ENCODE results near the gene MMP13. TPM values are rescaled to one million over a fixed set of nuclear protein-coding genes. Genes with fewer than 3 reads are reported as not detected.
"Not testable (repeated sequence)": the region's sequence is repeated elsewhere in the genome, so short reads cannot be mapped to it uniquely, and the experiment has no call there.

Gene MMP13
- not detected in 2 replicates for total RNA-seq (2021)
- long read RNA-seq, result 0 reads

GRCh38 chr11:102955624-102956023, at the start of gene MMP13:
TSS of gene MMP13 (minus strand) at chr11:102955732. CDS start at chr11:102955705, 27 bp downstream.
- H2AK5ac ChIP-seq (ENCODE audit: insufficient read length, low read length), result no peak within 1 kb of the TSS
- no peak for DNase-seq
- H3K14ac ChIP-seq (ENCODE audit: insufficient read depth, low read length), result no peak within 1 kb of the TSS
- H3K9me3 ChIP-seq (ENCODE audit: control insufficient read depth, low read depth, low read length), result no peaks in the 10 kb centered on the region
- no peaks in the 10 kb centered on the region for H3K9me3 Mint-ChIP-seq
- no peak within 1 kb of the TSS for H2BK12ac ChIP-seq (ENCODE audit: insufficient read length, low read depth, low read length)
- no peak within 1 kb of the TSS for H3K23ac ChIP-seq (ENCODE audit: insufficient read length, low read depth, low read length)
- no peaks in the 10 kb centered on the region for H3K4me1 ChIP-seq (ENCODE audit: insufficient read depth, low read length)
- H3K27ac ChIP-seq (ENCODE audit: insufficient read length, low read depth, low read length), result no peak within 1 kb of the TSS
- no peak within 1 kb of the TSS for H4K5ac ChIP-seq (ENCODE audit: insufficient read length, low read depth, low read length)
- H3K27me3 ChIP-seq (ENCODE audit: insufficient read depth, low read length), result no peaks in the 10 kb centered on the region
- H3K27ac Mint-ChIP-seq, result no peak within 1 kb of the TSS
- H3K79me1 ChIP-seq (ENCODE audit: insufficient read depth, low read depth, low read length, poor library complexity, severe bottlenecking), result no peaks in the 10 kb centered on the region
- TF ChIP-seq, protein P1, sequence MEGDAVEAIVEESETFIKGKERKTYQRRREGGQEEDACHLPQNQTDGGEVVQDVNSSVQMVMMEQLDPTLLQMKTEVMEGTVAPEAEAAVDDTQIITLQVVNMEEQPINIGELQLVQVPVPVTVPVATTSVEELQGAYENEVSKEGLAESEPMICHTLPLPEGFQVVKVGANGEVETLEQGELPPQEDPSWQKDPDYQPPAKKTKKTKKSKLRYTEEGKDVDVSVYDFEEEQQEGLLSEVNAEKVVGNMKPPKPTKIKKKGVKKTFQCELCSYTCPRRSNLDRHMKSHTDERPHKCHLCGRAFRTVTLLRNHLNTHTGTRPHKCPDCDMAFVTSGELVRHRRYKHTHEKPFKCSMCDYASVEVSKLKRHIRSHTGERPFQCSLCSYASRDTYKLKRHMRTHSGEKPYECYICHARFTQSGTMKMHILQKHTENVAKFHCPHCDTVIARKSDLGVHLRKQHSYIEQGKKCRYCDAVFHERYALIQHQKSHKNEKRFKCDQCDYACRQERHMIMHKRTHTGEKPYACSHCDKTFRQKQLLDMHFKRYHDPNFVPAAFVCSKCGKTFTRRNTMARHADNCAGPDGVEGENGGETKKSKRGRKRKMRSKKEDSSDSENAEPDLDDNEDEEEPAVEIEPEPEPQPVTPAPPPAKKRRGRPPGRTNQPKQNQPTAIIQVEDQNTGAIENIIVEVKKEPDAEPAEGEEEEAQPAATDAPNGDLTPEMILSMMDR (conservative IDR thresholded peaks at IDR 0.05), result no peak
- H3K56ac ChIP-seq (ENCODE audit: insufficient read length, low read depth, low read length), result no peak within 1 kb of the TSS
- H3K9ac ChIP-seq (ENCODE audit: extremely low read depth, insufficient read length, low read length), result no peak within 1 kb of the TSS
- H3K27me3 Mint-ChIP-seq (ENCODE audit: low read depth), result no peaks in the 10 kb centered on the region
- H2BK15ac ChIP-seq (ENCODE audit: low read depth, low read length), result no peak within 1 kb of the TSS
- no peak within 1 kb of the TSS for H2BK5ac ChIP-seq (ENCODE audit: insufficient read length, low read length)
- no peak within 1 kb of the TSS for H3K4me2 ChIP-seq (ENCODE audit: insufficient read depth, insufficient read length, low read length)
- no peak within 1 kb of the TSS for H2BK120ac ChIP-seq (ENCODE audit: low read depth, low read length, poor library complexity, severe bottlenecking)
- H3K79me2 ChIP-seq (ENCODE audit: insufficient read depth, low read length), result no peaks in the 10 kb centered on the region
- H4K91ac ChIP-seq (ENCODE audit: insufficient read length, low read depth, low read length), result no peak within 1 kb of the TSS
- H2BK20ac ChIP-seq (ENCODE audit: low read depth, low read length, poor library complexity, severe bottlenecking), result no peak within 1 kb of the TSS
- no peaks in the 10 kb centered on the region for H4K20me1 ChIP-seq (ENCODE audit: control insufficient read depth, insufficient read depth, insufficient read length)
- no peak within 1 kb of the TSS for H3K4me3 Mint-ChIP-seq
- no peak within 1 kb of the TSS for H4K8ac ChIP-seq (replicated peaks; ENCODE audit: insufficient read length, low read depth, low read length)
- no CpG with 5 or more reads among the region's 6 CpGs for WGBS (ENCODE audit: extremely low coverage, insufficient read length, low lambda C conversion rate)
- no peak within 1 kb of the TSS for H3T11ph ChIP-seq (ENCODE audit: low read length)
- H3K36me3 Mint-ChIP-seq (ENCODE audit: insufficient read depth in 1 of 3, low read depth in 3 of 3), result no peaks in the 10 kb centered on the region
- no peak within 1 kb of the TSS for H3K4ac ChIP-seq (ENCODE audit: low read depth, low read length)
- peaks cover 6 to 7% of the 10 kb centered on the region in 2 experiments for H3K4me1 Mint-ChIP-seq
- no peaks in the 10 kb centered on the region for H3K23me2 ChIP-seq (ENCODE audit: insufficient read length, low read depth, low read length, poor library complexity, severe bottlenecking)
- H2AFZ ChIP-seq (ENCODE audit: low read length), result no peak within 1 kb of the TSS
- no peak within 1 kb of the TSS for H3K18ac ChIP-seq (ENCODE audit: insufficient read length, low read depth, low read length)

DNA sequence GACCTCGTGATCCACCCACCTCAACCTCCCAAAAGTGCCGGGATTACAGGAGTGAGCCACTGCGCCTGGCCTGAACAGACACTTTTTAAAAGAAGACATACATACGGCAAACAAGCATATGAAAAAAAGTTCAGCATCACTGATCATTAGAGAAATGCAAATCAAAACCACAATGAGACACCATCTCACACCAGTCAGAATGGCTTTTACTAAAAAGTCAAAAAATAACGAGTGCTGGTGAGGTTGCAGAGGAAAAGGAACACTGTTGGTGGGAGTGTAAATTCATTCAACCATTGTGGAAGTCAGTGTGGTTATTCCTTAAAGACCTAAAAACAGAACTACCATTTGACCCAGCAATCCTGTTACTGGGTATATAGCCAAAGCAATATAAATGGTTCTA, 48.7 kb upstream of the MMP13 start:
- H3K27ac ChIP-seq (ENCODE audit: insufficient read length, low read depth, low read length); H3K79me1 ChIP-seq (ENCODE audit: insufficient read depth, low read depth, low read length, poor library complexity, severe bottlenecking); H3K27me3 ChIP-seq (ENCODE audit: insufficient read depth, low read length); H3K23ac ChIP-seq (ENCODE audit: insufficient read length, low read depth, low read length); H4K91ac ChIP-seq (ENCODE audit: insufficient read length, low read depth, low read length); H3K56ac ChIP-seq (ENCODE audit: insufficient read length, low read depth, low read length); H4K20me1 ChIP-seq (ENCODE audit: control insufficient read depth, insufficient read depth, insufficient read length); H3K23me2 ChIP-seq (ENCODE audit: insufficient read length, low read depth, low read length, poor library complexity, severe bottlenecking); H3K79me2 ChIP-seq (ENCODE audit: insufficient read depth, low read length); H2BK5ac ChIP-seq (ENCODE audit: insufficient read length, low read length); H2AK5ac ChIP-seq (ENCODE audit: insufficient read length, low read length); H3K9me3 ChIP-seq (ENCODE audit: control insufficient read depth, low read depth, low read length); DNase-seq; H3K27me3 Mint-ChIP-seq (ENCODE audit: low read depth); H3K14ac ChIP-seq (ENCODE audit: insufficient read depth, low read length); H2AFZ ChIP-seq (ENCODE audit: low read length); H3K9me3 Mint-ChIP-seq; H3K4me2 ChIP-seq (ENCODE audit: insufficient read depth, insufficient read length, low read length); H2BK12ac ChIP-seq (ENCODE audit: insufficient read length, low read depth, low read length); H3T11ph ChIP-seq (ENCODE audit: low read length); H2BK15ac ChIP-seq (ENCODE audit: low read depth, low read length); H2BK20ac ChIP-seq (ENCODE audit: low read depth, low read length, poor library complexity, severe bottlenecking); H3K4me3 Mint-ChIP-seq; H2BK120ac ChIP-seq (ENCODE audit: low read depth, low read length, poor library complexity, severe bottlenecking); H3K4ac ChIP-seq (ENCODE audit: low read depth, low read length); H3K4me1 Mint-ChIP-seq; H3K18ac ChIP-seq (ENCODE audit: insufficient read length, low read depth, low read length); H3K9ac ChIP-seq (ENCODE audit: extremely low read depth, insufficient read length, low read length); H4K5ac ChIP-seq (ENCODE audit: insufficient read length, low read depth, low read length); H3K36me3 Mint-ChIP-seq (ENCODE audit: insufficient read depth in 1 of 3, low read depth in 3 of 3); H4K8ac ChIP-seq (replicated peaks; ENCODE audit: insufficient read length, low read depth, low read length); H3K27ac Mint-ChIP-seq; H3K4me1 ChIP-seq (ENCODE audit: insufficient read depth, low read length): not testable (repeated sequence)
- no CpG with 5 or more reads among the region's 5 CpGs for WGBS (ENCODE audit: extremely low coverage, insufficient read length, low lambda C conversion rate)

All from H9 (cell line).